Retinal pigment epithelial cell (primary cell): Measurements from ENCODE around the gene SEC11A.

Experiments used
- DNase-seq: peaks from one replicate; pipeline ENCODE4 v3.0.0-alpha.2; 2010; ENCODE audit warnings: low read depth
- H3K4me3 ChIP-seq: 2 replicates; pipeline ENCODE4 v1.5.1; 2011; ENCODE audit warnings: mild to moderate bottlenecking, low read length, control low read depth, moderate library complexity
- CTCF ChIP-seq: conservative IDR thresholded peaks from 2 replicates; pipeline ENCODE4 v1.5.1; 2011; ENCODE audit warnings: low read depth, low read length, control low read depth, inconsistent platforms

The SEC11A gene

GRCh38 chr15:84653910-84654688, 61.8 kb downstream of the SEC11A start, which contains the start of gene WDR73:
WDR73 (minus strand) TSS chr15:84654283; CDS start chr15:84654274, 9 bp downstream.
- TF ChIP-seq CTCF = no peak
- peak within 1 kb of the TSS; percentile 94 for H3K4me3 ChIP-seq
- DNase-seq = peak; percentile 78

- no peak for DNase-seq
- peak overlapping the region; percentile 94 for H3K4me3 ChIP-seq
- TF ChIP-seq CTCF = no peak
Observed at GRCh38 chr15:84653584-84653909, 62.4 kb downstream of the SEC11A start.

GRCh38 chr15:84649706-84650105, 66.2 kb downstream of the SEC11A start:
- no peak for TF ChIP-seq CTCF
- no peak overlapping the region for H3K4me3 ChIP-seq
- no peak for DNase-seq

GRCh38 chr15:84648539-84648938, 67.4 kb downstream of the SEC11A start:
- TF ChIP-seq CTCF = no peak
- DNase-seq = no peak
- no peak overlapping the region for H3K4me3 ChIP-seq

- no peak for TF ChIP-seq CTCF
- no peak for DNase-seq
- H3K4me3 ChIP-seq = no peak overlapping the region
Observed at GRCh38 chr15:84647726-84648125, 68.2 kb downstream of the SEC11A start.

GRCh38 chr15:84645997-84646396, 69.9 kb downstream of the SEC11A start:
- H3K4me3 ChIP-seq = no peak overlapping the region
- DNase-seq = no peak
- TF ChIP-seq CTCF = no peak

GRCh38 chr15:84645496-84645895, 70.4 kb downstream of the SEC11A start:
- TF ChIP-seq CTCF = no peak
- DNase-seq = no peak

More at GRCh38 chr15:84645496-84645895, 70.4 kb downstream of the SEC11A start:
- no peak overlapping the region for H3K4me3 ChIP-seq
